ENCODE measurements around the gene ADAMTS19.
A peak's percentile ranks its signal among the peaks of the same experiment; 100 is the strongest.
"Not testable (repeated sequence)": the region's sequence is repeated elsewhere in the genome, so short reads cannot be mapped to it uniquely, and the experiment has no call there.

ADAMTS19 gene

GRCh38 chr5:129459777-129460671 is at the start of gene ADAMTS19:
ADAMTS19 (plus strand) TSS chr5:129460298; CDS start chr5:129460392, 94 bp downstream.
- peak in 1 of 3 donors; percentile 3 for DNase-seq

- no peak for DNase-seq
Measured at GRCh38 chr5:129410488-129410887, 49.6 kb upstream of the ADAMTS19 start.

- no peak for DNase-seq
Measured at GRCh38 chr5:129412721-129413120, 47.4 kb upstream of the ADAMTS19 start.

- DNase-seq: no peak
Measured at GRCh38 chr5:129413570-129413969, 46.5 kb upstream of the ADAMTS19 start.

- DNase-seq: no peak
Measured at GRCh38 chr5:129419292-129419691, 40.8 kb upstream of the ADAMTS19 start.

GRCh38 chr5:129425031-129425430 is 35.1 kb upstream of the ADAMTS19 start:
- DNase-seq: no peak

- no peak for DNase-seq
Measured at GRCh38 chr5:129426071-129426470, 34.0 kb upstream of the ADAMTS19 start.

- DNase-seq: not testable (repeated sequence)
Measured at GRCh38 chr5:129428636-129429035, 31.5 kb upstream of the ADAMTS19 start.

GRCh38 chr5:129431406-129431805 is 28.7 kb upstream of the ADAMTS19 start:
- DNase-seq: no peak

GRCh38 chr5:129438322-129438721 is 21.8 kb upstream of the ADAMTS19 start:
- DNase-seq: no peak

- no peak for DNase-seq
Measured at GRCh38 chr5:129440424-129440823, 19.7 kb upstream of the ADAMTS19 start.

GRCh38 chr5:129441096-129441495 is 19.0 kb upstream of the ADAMTS19 start:
- no peak for DNase-seq

GRCh38 chr5:129445379-129445778 is 14.7 kb upstream of the ADAMTS19 start:
- DNase-seq: no peak

GRCh38 chr5:129447968-129448367 is 12.1 kb upstream of the ADAMTS19 start:
- DNase-seq: no peak

GRCh38 chr5:129448654-129449053 is 11.4 kb upstream of the ADAMTS19 start:
- no peak for DNase-seq

GRCh38 chr5:129454461-129454860 is 5.6 kb upstream of the ADAMTS19 start:
- DNase-seq: no peak

GRCh38 chr5:129459450-129459776 is 685 bp upstream of the ADAMTS19 start:
- no peak for DNase-seq

GRCh38 chr5:129460672-129460935 is 506 bp downstream of the ADAMTS19 start:
- no peak for DNase-seq

- DNase-seq: no peak
Measured at GRCh38 chr5:129460936-129461710, 1.0 kb downstream of the ADAMTS19 start.

GRCh38 chr5:129461711-129462332 is 1.7 kb downstream of the ADAMTS19 start:
- DNase-seq: no peak

- DNase-seq: no peak
Measured at GRCh38 chr5:129465776-129466344, 5.8 kb downstream of the ADAMTS19 start.

GRCh38 chr5:129474544-129474943 is 14.4 kb downstream of the ADAMTS19 start:
- DNase-seq: no peak

- no peak for DNase-seq
Measured at GRCh38 chr5:129476751-129477150, 16.7 kb downstream of the ADAMTS19 start.

GRCh38 chr5:129477532-129477931 is 17.4 kb downstream of the ADAMTS19 start:
- no peak for DNase-seq
